T-cell (primary cell): ENCODE measurements around the gene ERBIN. TPM values are rescaled to one million over a fixed set of nuclear protein-coding genes. Genes with fewer than 3 reads are reported as not detected.

Source experiments
- ATAC-seq, 4 experiments: fragments of 200-7000 bp in 3 of 4; fragments of 150-1000 bp in 1 of 4; cut with Tn5 transposase; replicated peaks in 1 of 4; 1 replicate in 3 of 4; 2 replicates in 1 of 4; pipeline ENCODE4 v1.10.0; 2021; ENCODE audit warnings: moderate library complexity in 3 of 4, mild to moderate bottlenecking in 2 of 4, moderate number of reproducible peaks in 1 of 4
- CTCF ChIA-PET, 2 donors: fragments of 300-600 bp; sonication (Branson Sonifier 250); formaldehyde crosslinking; loops; one replicate each; lab custom pipeline; 2022; ENCODE audit warnings: antibody characterized with exemption in 2 of 2; lab: Charles Lee
- POLR2A ChIA-PET, 2 donors: fragments of 300-600 bp; sonication (Branson Sonifier 250); formaldehyde crosslinking; loops; one replicate each; lab custom pipeline; 2022; ENCODE audit warnings: antibody characterized with exemption in 2 of 2; lab: Charles Lee
- DNase-seq, 35 experiments: peaks; one replicate each; pipeline versions ENCODE4 v3.0.0 to v3.0.0-alpha.2; 2013 to 2023
- H3K27ac ChIP-seq: one replicate; pipeline ENCODE4 v1.5.1; 2013; ENCODE audit warnings: low read length
- H3K27me3 ChIP-seq, 2 experiments: replicated peaks in 1 of 2; 1 replicate in 1 of 2; 2 replicates in 1 of 2; pipeline versions ENCODE4 v1.6.1 to v1.7.0; 2013; ENCODE audit warnings: low read length in 1 of 2, mixed read lengths in 1 of 2; ENCODE audit not compliant: control insufficient read depth in 2 of 2, insufficient read depth in 2 of 2; ENCODE audit errors: extremely low read depth in 1 of 2
- H3K36me3 ChIP-seq, 2 donors: 1 replicate in 1 of 2; 2 replicates in 1 of 2; pipeline versions ENCODE4 v1.6.1 to v1.7.0; 2013; ENCODE audit warnings: low read length in 1 of 2; ENCODE audit not compliant: control insufficient read depth in 2 of 2, insufficient read depth in 1 of 2; ENCODE audit errors: extremely low read depth in 1 of 2
- H3K4me1 ChIP-seq, 2 experiments: 1 replicate in 1 of 2; 2 replicates in 1 of 2; pipeline versions ENCODE4 v1.6.1 to v1.7.0; 2013; ENCODE audit warnings: low read length in 2 of 2, mixed read lengths in 1 of 2; ENCODE audit not compliant: insufficient read depth in 2 of 2, control insufficient read depth in 1 of 2; ENCODE audit errors: extremely low read depth in 1 of 2
- H3K4me3 ChIP-seq, 2 donors: 1 replicate in 1 of 2; 2 replicates in 1 of 2; pipeline versions ENCODE4 v1.5.1 to v1.7.0; 2013; ENCODE audit warnings: mild to moderate bottlenecking in 2 of 2, low read length in 1 of 2, moderate library complexity in 1 of 2; ENCODE audit not compliant: control insufficient read depth in 1 of 2; ENCODE audit errors: extremely low read depth in 1 of 2
- H3K9me3 ChIP-seq: 2 replicates; pipeline ENCODE4 v1.7.0; 2013
- H3K27ac Mint-ChIP-seq, 2 donors: one replicate each; pipeline ENCODE4 v1.8.0; 2020 to 2021; ENCODE audit warnings: mild to moderate bottlenecking in 2 of 2, mixed read lengths in 2 of 2
- H3K27me3 Mint-ChIP-seq, 2 donors: one replicate each; pipeline ENCODE4 v1.8.0; 2021 to 2022; ENCODE audit warnings: mixed read lengths in 2 of 2
- H3K36me3 Mint-ChIP-seq: one replicate; pipeline ENCODE4 v1.8.0; 2021; ENCODE audit warnings: mixed read lengths
- H3K4me1 Mint-ChIP-seq, 3 donors: one replicate each; pipeline ENCODE4 v1.8.0; 2020 to 2022; ENCODE audit warnings: mixed read lengths in 3 of 3, mild to moderate bottlenecking in 1 of 3
- H3K4me3 Mint-ChIP-seq, 3 donors: one replicate each; pipeline ENCODE4 v1.8.0; 2020 to 2022; ENCODE audit warnings: mild to moderate bottlenecking in 3 of 3, mixed read lengths in 3 of 3, moderate library complexity in 3 of 3
- H3K9me3 Mint-ChIP-seq, 3 donors: one replicate each; pipeline ENCODE4 v1.8.0; 2020 to 2022; ENCODE audit warnings: mixed read lengths in 3 of 3
- WGBS: methylation state at CpG from one replicate; pipeline ENCODE4 v1.1.5; 2013; ENCODE audit warnings: missing lambda C conversion rate; ENCODE audit not compliant: insufficient coverage; 5-methylcytosine and 5-hydroxymethylcytosine counted together
- total RNA-seq, 35 experiments: library from RNA in 6 of 35; stranded (reverse) in 6 of 35; fragments of 120-200 nt in 1 of 35; gene quantifications; one replicate each; pipeline versions ENCODE4 v1.2.1 to v1.2.4 and lab custom pipeline; 2013 to 2026

The ERBIN gene
- total RNA-seq, 5 donors from 2014 or later (not counting 1 experiment from before 2014, with no cell fraction given): 105 to 125 (median 112) TPM

- peak overlapping the region; percentile 40 to 54 for H3K27ac Mint-ChIP-seq
These were observed 57.9 kb downstream of the ERBIN start for GRCh38 chr5:65984098-65984885.

GRCh38 chr5:65986050-65986451 lies 59.7 kb downstream of the ERBIN start:
- Histone ChIP-seq H3K4me3 (no peak overlapping the region), H3K4me1 (peaks cover 2 to 12% of the 10 kb centered on the region in 2 experiments), H3K27ac (no peak overlapping the region), H3K36me3 (peaks cover 0 to 6% of the 10 kb centered on the region in 2 donors), H3K9me3 (no peaks in the 10 kb centered on the region), H3K27me3 (no peaks in the 10 kb centered on the region)
- Mint-ChIP-seq H3K27ac (peak overlapping the region in 1 of 2 donors; percentile 63), H3K9me3 (no peaks in the 10 kb centered on the region), H3K36me3 (peaks cover 9% of the 10 kb centered on the region), H3K27me3 (no peaks in the 10 kb centered on the region), H3K4me3 (no peak overlapping the region), H3K4me1 (peaks cover 68 to 73% (median 69%) of the 10 kb centered on the region in 3 donors)
- ATAC-seq: no peak
- no peak for DNase-seq
- ChIA-PET CTCF (no interaction called here), POLR2A (interaction anchor here in 1 of 2 donors (0.9 kb wide), 1 partner anchor 16 kb away, joined by 3 read pairs; no protein-coding TSS in a partner anchor)
- no CpG with 5 or more reads among the region's 1 CpG for WGBS

More at GRCh38 chr5:65984098-65984885, 57.9 kb downstream of the ERBIN start:
- Mint-ChIP-seq H3K36me3 (peaks cover 13% of the 10 kb centered on the region), H3K9me3 (no peaks in the 10 kb centered on the region), H3K27me3 (no peaks in the 10 kb centered on the region), H3K4me1 (peaks cover 75 to 78% (median 75%) of the 10 kb centered on the region in 3 donors), H3K4me3 (no peak overlapping the region)
- Histone ChIP-seq H3K27ac (no peak overlapping the region), H3K36me3 (peaks cover under 1 to 4% of the 10 kb centered on the region in 2 donors), H3K4me3 (no peak overlapping the region), H3K4me1 (peaks cover 2 to 12% of the 10 kb centered on the region in 2 experiments), H3K27me3 (no peaks in the 10 kb centered on the region), H3K9me3 (no peaks in the 10 kb centered on the region)
- ChIA-PET POLR2A (interaction anchor here in 1 of 2 donors (0.7 kb wide), 1 partner anchor 963 kb away, joined by 5 read pairs; no protein-coding TSS in a partner anchor), CTCF (interaction anchor here in 1 of 2 donors (0.6 to 0.7 kb wide), 2 partner anchors 14 to 91 kb away, joined by 3 to 7 read pairs; no protein-coding TSS in a partner anchor)
- 95% methylated on average over 10 of the region's 10 CpGs for WGBS
- DNase-seq: no peak
- ATAC-seq: peak in 1 of 4 experiments; percentile 16

- H3K36me3 ChIP-seq: peaks cover 0 to 9% of the 10 kb centered on the region in 2 donors
- Mint-ChIP-seq H3K9me3 (no peaks in the 10 kb centered on the region), H3K27me3 (no peaks in the 10 kb centered on the region), H3K4me3 (no peak overlapping the region), H3K4me1 (peaks cover 61 to 67% (median 62%) of the 10 kb centered on the region in 3 donors), H3K36me3 (peaks cover 9% of the 10 kb centered on the region), H3K27ac (peak overlapping the region in 1 of 2 donors; percentile 45)
- H3K27me3 ChIP-seq: no peaks in the 10 kb centered on the region
- peaks cover 2 to 12% of the 10 kb centered on the region in 2 experiments for H3K4me1 ChIP-seq
- DNase-seq (no peak), ATAC-seq (no peak)
- WGBS: no CpG with 5 or more reads among the region's 3 CpGs
- no peak overlapping the region for H3K27ac ChIP-seq
- ChIA-PET CTCF (no interaction called here), POLR2A (no interaction called here)
- no peak overlapping the region for H3K4me3 ChIP-seq
- no peaks in the 10 kb centered on the region for H3K9me3 ChIP-seq
These were observed 60.4 kb downstream of the ERBIN start for GRCh38 chr5:65986796-65987195.

GRCh38 chr5:65987982-65988381 lies 61.6 kb downstream of the ERBIN start:
- Histone ChIP-seq H3K4me1 (peaks cover 0 to 12% of the 10 kb centered on the region in 2 experiments), H3K36me3 (peaks cover 0 to 13% of the 10 kb centered on the region in 2 donors), H3K27ac (no peak overlapping the region), H3K27me3 (no peaks in the 10 kb centered on the region), H3K4me3 (no peak overlapping the region), H3K9me3 (no peaks in the 10 kb centered on the region)
- ATAC-seq (no peak), DNase-seq (no peak)
- Mint-ChIP-seq H3K4me1 (peaks cover 55 to 60% (median 56%) of the 10 kb centered on the region in 3 donors), H3K27me3 (no peaks in the 10 kb centered on the region), H3K9me3 (no peaks in the 10 kb centered on the region), H3K4me3 (no peak overlapping the region), H3K27ac (peak overlapping the region in 1 of 2 donors; percentile 16), H3K36me3 (peaks cover 14% of the 10 kb centered on the region)
- WGBS: 100% methylated on average over 2 of the region's 4 CpGs
- CTCF ChIA-PET: interaction anchor here (0.6 to 0.7 kb wide), 2 partner anchors 66 to 130 kb away, joined by 4 to 5 read pairs; no protein-coding TSS in a partner anchor
- POLR2A ChIA-PET: interaction anchor here (0.6 kb wide), 3 partner anchors 19 to 176 kb away, joined by 3 read pairs; no protein-coding TSS in a partner anchor

- ChIA-PET CTCF (interaction anchor here in 1 of 2 donors (0.6 to 1.0 kb wide), 2 partner anchors 22 to 238 kb away, joined by 3 to 4 read pairs; no protein-coding TSS in a partner anchor), POLR2A (interaction anchor here in 1 of 2 donors (0.6 kb wide), 2 partner anchors 27 to 54 kb away, joined by 3 read pairs; no protein-coding TSS in a partner anchor)
- no peak for ATAC-seq
- no peak for DNase-seq
- no peak overlapping the region for H3K4me3 Mint-ChIP-seq
- H3K27me3 Mint-ChIP-seq: no peaks in the 10 kb centered on the region
- Histone ChIP-seq H3K36me3 (peaks cover 0 to 14% of the 10 kb centered on the region in 2 donors), H3K9me3 (no peaks in the 10 kb centered on the region), H3K4me3 (no peak overlapping the region), H3K27ac (no peak overlapping the region), H3K4me1 (peaks cover 0 to 5% of the 10 kb centered on the region in 2 experiments), H3K27me3 (no peaks in the 10 kb centered on the region)
- peak overlapping the region; percentile 1 to 38 for H3K27ac Mint-ChIP-seq
- H3K9me3 Mint-ChIP-seq: no peaks in the 10 kb centered on the region
- peaks cover 48 to 53% (median 50%) of the 10 kb centered on the region in 3 donors for H3K4me1 Mint-ChIP-seq
- peaks cover 17% of the 10 kb centered on the region for H3K36me3 Mint-ChIP-seq
- 86% methylated on average over 1 of the region's 4 CpGs for WGBS
These were observed 62.8 kb downstream of the ERBIN start for GRCh38 chr5:65989158-65989557.

- Mint-ChIP-seq H3K27ac (peak overlapping the region in 1 of 2 donors; percentile 59), H3K36me3 (peaks cover 37% of the 10 kb centered on the region), H3K4me1 (peaks cover 35 to 45% (median 40%) of the 10 kb centered on the region in 3 donors), H3K27me3 (no peaks in the 10 kb centered on the region), H3K4me3 (no peak overlapping the region), H3K9me3 (no peaks in the 10 kb centered on the region)
- no peak overlapping the region for H3K4me3 ChIP-seq
- no peaks in the 10 kb centered on the region for H3K9me3 ChIP-seq
- H3K4me1 ChIP-seq: no peaks in the 10 kb centered on the region
- CTCF ChIA-PET: no interaction called here
- H3K36me3 ChIP-seq: peaks cover 0 to 27% of the 10 kb centered on the region in 2 donors
- H3K27me3 ChIP-seq: no peaks in the 10 kb centered on the region
- POLR2A ChIA-PET: interaction anchor here in 1 of 2 donors (0.7 kb wide), 1 partner anchor 79 kb away, joined by 3 read pairs; no protein-coding TSS in a partner anchor
- ATAC-seq (no peak), DNase-seq (no peak)
- 80% methylated on average over 1 of the region's 7 CpGs for WGBS
- no peak overlapping the region for H3K27ac ChIP-seq
These were observed 66.3 kb downstream of the ERBIN start for GRCh38 chr5:65992630-65993029.
